ENCODE measurements around the gene MUSTN1.

DNA sequence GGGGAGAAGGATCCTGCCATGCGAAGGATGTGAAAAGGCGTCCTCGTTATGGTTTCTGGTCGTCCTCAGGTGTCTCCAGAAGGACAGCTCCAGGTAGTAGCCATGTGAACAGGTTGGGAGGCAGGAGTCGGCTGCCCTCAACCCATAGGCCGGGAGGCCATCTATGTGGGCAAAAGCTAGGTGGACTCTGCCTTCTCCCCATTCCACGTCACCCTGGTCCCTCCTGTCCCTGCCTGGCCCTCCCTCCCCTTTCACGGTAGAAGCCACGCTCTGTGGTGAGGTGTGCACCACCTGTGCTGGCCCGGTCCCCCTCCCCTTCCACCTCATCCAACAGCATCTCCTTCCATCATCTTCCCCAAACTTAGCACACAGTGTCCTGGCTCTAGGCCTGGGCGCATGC lies 23.9 kb downstream of the MUSTN1 start:
- TF ChIP-seq POLR2A (IDR thresholded peaks at IDR 0.05) (no peak), CTCF (IDR thresholded peaks at IDR 0.05) (no peak)

Measured in lower leg skin (tissue), 3 donors.